Smooth muscle cell of the brain vasculature (primary cell): ENCODE measurements around the gene CCDC89.

Source experiments
- DNase-seq: peaks from one replicate; pipeline ENCODE4 v3.0.0-alpha.2; 2012; ENCODE audit warnings: low read depth, low spot score

The CCDC89 gene

DNA sequence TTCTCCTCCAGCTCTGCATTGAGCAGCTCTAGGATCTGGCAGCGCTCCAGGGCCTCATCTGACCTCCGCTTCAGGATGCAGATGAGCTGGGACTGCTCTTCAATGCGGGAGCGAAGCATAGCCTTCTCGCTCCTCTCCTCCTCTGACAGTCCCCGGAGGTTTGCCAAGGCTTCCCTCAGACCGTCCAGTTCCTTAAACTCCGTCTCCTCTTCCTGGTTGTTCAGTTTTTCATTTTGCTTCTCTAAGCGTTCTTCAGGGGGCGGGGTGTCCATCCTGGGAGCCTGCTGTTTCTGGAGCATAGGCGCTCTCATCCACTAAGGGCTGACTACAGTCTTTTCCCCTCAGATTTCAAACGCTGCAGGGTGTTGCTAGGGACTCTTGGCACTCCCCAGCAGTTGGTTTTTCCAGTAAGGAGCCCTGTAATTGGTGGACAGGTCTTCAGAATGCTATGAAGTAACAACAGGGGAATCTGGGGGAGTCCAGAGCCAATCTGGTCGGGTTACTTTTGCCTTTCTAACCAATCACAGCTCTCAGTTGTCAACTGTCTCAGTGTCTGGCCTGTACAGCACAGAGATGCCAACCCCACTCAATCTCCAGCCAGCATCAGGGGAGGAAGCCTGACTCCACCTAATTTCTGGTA, at the start of gene CCDC89:
TSS of gene CCDC89 (minus strand) at position 376 of the 640 bp plus-strand sequence. CDS start at position 311, 65 bp downstream.
- peak; percentile 73 for DNase-seq

DNA sequence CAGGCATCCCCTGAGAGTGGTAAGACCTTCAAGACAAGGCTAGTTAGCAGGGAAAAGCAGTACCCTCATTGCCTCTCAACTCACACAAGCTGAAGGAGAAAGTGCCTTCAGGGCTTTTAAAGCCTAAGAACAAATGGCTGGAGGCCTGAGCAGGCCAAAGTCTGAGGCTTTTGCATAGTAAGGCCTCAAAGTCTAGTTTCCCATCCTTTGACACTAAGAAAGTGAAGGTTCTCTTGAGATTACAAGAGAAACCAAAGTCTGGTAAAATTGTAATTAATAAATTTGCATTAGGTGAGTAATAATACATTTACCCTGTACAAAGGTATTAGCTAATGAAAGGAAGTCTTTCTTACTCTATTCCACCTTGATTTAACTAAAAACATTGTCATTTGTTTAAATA, 47.0 kb upstream of the CCDC89 start:
- DNase-seq, result no peak

DNA sequence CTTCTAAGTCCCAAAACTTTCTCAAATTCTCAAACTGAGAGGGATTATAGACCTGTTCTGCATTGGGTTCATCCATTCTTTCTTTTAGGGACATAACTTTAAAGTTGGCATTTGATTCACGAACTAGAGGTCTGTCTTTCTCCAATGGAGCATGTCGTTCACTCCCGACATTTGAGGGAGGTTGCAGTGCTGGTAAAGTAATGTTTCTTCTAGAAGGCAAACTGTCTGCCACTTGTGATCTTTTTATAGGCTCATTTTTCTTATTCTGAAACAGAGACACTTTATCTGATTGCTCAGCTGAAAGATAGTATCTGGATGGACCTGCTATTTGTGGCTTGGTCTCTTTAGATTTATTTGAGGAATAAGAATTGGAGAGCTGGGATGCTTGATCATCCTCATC, 40.4 kb upstream of the CCDC89 start:
- no peak for DNase-seq

GRCh38 chr11:85725510-85726258, 39.7 kb upstream of the CCDC89 start:
- peak; percentile 21 for DNase-seq

DNA sequence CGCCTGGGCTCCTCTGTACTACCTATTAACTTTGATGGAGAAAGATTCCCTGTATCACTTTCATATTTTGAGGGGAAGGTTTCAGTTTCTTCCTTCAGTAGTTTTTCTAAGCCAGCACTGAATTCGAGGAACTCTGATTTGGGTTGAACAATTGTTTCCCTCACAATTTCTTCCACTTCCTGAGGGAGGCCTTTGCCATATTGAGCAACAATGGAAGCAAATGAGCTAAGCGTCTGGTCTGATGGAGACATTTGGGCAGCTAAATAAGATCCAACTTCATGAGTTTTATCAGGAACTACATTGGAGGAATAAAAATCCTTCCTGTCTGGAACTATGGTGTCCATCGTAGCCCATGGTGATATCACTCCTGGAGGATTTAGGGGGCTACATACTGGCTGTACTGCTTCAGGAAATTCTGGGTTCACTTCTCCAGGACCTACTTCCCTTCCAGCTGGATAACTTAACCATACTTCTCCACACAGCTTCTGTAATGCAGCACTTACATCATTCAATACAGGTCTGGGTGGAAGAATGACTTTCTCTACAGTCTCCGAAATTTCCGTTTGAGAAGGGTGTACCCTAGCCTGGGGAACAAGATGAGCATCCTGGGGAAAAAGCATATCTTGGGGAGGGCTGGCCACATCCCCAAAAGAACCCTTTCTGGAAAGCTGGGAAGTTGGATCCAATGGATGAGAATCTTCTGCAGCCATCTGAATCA, 38.9 kb upstream of the CCDC89 start:
- no peak for DNase-seq

GRCh38 chr11:85723088-85723487, 37.1 kb upstream of the CCDC89 start:
- no peak for DNase-seq

- DNase-seq, result no peak
Observed at GRCh38 chr11:85721191-85721590, 35.2 kb upstream of the CCDC89 start.

DNA sequence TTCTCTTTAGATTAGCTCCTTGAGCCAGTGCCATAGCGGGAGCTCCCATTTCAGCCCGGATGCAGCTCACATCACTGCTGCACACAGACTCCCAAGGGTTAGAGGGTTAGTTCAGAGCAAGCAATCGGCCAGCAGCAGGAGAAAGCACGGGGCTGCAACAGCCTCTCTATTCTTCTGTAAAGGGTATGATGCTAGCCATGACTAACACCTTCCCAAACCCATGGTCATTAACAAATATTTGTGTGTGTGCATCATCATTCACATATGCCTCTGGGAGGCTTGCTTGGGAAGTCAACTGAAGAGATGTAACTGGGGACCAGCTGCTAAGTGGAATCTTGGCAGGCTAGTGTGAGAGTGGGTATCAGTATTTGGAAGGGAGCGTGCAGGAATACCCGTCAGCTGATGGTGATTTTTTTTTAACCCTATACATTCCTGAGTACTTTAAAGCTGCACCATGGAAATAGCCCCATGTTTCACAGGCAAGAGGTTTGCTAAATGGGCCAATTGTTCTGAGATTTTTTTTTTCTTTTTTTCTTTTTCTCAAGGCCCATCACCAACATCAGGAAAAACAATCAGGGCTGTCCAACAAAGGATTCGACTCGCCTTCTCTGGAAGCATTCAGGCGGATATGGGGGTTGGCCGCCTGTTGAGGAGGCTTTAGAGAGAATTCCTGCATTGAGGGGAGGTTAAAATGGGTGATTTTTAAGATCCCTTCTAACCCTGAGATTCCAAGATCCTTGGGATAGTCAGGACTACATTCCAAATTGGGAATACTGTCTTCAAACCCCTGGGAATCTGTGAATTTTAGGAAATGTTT, 33.2 kb upstream of the CCDC89 start:
- DNase-seq, result no peak

GRCh38 chr11:85718126-85718943, 32.3 kb upstream of the CCDC89 start:
- DNase-seq, result no peak

DNA sequence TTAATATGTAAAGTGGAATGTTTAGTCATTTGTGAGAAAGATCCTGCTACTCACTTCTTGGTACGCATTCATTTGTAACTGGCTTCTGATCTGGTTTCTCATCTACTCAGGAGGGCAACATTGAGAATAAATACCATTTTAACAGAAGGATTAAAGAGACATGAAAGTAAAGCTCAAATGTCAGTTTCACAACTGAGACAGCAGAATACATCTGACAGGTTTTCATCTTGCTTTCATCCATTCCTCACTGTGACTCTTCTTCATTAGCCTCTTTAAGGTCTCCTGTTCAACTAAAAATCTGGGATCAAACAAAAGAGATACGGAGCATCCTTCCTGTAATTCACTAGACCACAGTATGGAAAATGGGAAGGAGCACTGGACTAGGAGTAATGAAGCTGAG, 31.4 kb upstream of the CCDC89 start:
- no peak for DNase-seq

DNA sequence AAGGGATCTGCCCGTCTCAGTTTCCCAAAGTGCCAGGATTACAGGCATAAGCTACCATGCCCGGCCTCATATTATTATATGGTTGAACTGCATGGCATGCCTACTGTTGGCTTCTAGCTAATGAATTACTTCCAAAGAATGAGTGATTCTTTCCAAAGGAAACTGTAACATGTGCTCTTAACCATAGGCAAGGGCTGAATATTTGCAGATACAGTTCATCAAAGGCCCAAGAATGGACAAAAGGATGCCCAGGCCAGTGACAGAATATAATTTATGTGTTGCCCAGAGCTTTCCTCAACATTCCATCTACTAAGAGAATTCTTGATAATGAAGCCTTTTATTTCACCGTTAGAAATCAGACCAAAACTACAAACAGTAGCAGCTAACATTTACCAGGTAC, 27.0 kb upstream of the CCDC89 start:
- DNase-seq, result no peak

- no peak for DNase-seq
Observed at GRCh38 chr11:85710917-85711316, 24.9 kb upstream of the CCDC89 start.

- no peak for DNase-seq
Observed at GRCh38 chr11:85709941-85710702, 24.1 kb upstream of the CCDC89 start.

DNA sequence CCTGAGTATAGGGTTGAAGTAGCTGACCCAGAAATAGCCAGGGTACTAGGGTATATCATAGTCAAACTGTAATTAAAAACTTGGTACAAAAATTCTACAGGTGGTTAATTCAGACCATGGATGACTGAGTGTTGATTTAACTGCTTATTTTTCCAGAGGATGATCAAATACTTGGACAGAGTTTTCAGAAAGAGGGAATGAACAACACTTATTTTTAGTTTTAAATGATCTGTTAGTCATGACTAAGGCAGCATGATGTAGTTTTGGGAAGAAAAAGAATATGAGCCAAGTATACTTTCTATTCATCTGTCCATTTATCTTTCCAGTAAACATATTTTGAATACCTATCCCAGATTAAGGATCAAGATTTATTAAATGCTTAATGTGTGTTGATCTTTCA, 19.8 kb upstream of the CCDC89 start:
- DNase-seq, result no peak

- no peak for DNase-seq
Observed at GRCh38 chr11:85704967-85705366, 19.0 kb upstream of the CCDC89 start.

DNA sequence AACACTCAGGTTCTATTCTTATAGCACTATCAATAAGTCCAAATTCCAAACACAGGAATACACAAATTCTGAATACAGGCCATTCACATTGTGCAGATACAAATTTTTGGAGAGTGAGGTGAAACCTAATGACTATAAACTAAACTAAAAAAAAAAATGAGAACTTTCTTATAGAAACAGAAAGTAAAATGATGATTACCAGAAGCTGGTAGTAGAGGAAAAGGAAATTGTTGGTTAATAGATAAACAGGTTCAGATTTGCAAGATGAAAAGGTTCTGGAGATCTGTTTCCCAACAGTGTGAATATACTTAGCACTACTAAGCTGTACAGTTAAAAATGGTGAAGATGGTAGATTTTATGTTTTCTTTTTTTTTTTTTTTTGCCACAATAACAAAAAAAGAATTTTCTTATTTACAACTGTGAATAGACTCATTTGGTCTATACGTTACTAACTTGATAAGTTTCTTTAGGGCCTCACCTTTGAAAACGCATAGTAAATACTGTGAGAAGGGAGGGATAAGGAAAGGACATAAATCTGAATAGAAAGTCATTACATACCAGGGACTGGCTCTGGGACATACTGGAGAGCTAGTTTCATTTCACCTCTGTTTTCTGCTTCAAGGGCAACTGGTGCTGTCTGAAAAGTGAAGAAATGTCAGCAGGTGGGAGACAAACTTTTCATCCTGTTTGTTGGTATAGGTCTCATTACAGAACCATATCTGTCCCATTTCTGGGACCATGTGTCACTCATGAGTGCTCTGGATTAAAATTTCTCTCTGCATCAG, 14.2 kb upstream of the CCDC89 start:
- no peak for DNase-seq

DNA sequence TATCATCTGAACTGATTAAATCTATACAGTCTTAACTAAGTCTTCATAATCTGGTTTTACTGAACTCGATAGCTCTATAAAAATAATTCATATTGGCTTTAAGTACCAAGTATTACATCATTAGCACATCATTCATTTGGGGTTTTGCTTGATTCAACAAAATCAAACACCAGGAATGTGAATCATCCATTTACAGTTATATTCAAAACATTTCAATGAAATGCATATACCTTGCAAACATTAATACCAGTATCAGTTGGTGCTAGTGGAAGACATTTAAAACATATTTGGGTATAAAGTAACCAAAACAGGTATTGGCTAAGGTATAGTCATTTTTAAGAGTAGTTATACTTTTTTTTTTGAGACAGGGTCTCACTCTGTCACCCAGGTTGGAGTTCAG, 12.2 kb upstream of the CCDC89 start:
- DNase-seq, result no peak

- no peak for DNase-seq
Observed at GRCh38 chr11:85697747-85698146, 11.8 kb upstream of the CCDC89 start.

DNA sequence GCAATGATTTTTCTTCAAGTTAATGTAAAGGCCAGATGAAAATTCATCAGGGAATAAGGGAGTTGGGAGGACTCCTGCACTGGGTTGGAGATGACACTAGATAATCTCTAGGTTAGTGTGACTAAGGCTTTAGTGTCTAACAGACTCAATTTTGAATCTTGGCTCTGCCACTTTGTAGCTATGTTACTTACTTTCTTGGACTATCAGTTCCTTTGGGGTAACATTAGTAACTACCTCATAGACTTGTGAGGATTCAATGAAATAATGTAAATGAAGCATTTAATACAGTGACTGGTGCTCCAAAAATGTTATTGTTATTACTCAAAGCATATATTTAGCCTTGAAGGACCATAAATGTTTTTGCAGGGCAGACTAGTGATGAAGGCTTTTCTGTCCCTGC, 9.6 kb upstream of the CCDC89 start:
- no peak for DNase-seq
